Hepatocyte (in vitro differentiated cells): ENCODE measurements around the gene TNIP3. TPM values are rescaled to one million over a fixed set of nuclear protein-coding genes. Genes with fewer than 3 reads are reported as not detected.
A peak's percentile ranks its signal among the peaks of the same experiment; 100 is the strongest.

Experiments
- DNase-seq: peaks from one replicate; pipeline ENCODE4 v3.0.0-alpha.2; 2016; ENCODE audit warnings: low spot score
- H2AFZ ChIP-seq: fragments of 200-600 bp; sonication (generic); 2 replicates; pipeline ENCODE4 v1.6.0; 2016; ENCODE audit warnings: antibody characterized with exemption, mild to moderate bottlenecking
- H3K27ac ChIP-seq: fragments of 200-600 bp; sonication (generic); 2 replicates; pipeline ENCODE4 v1.5.1; 2016; ENCODE audit warnings: mild to moderate bottlenecking
- H3K27me3 ChIP-seq: fragments of 200-600 bp; sonication (generic); 2 replicates; pipeline ENCODE4 v1.6.1; 2016
- H3K36me3 ChIP-seq: fragments of 200-600 bp; sonication (generic); replicated peaks from 2 replicates; pipeline ENCODE4 v1.5.1; 2016; ENCODE audit warnings: low read depth; ENCODE audit not compliant: insufficient read depth
- H3K4me1 ChIP-seq: fragments of 200-600 bp; sonication (generic); 2 replicates; pipeline ENCODE4 v1.5.1; 2016; ENCODE audit warnings: mild to moderate bottlenecking, moderate library complexity; ENCODE audit not compliant: insufficient read depth
- H3K4me2 ChIP-seq: fragments of 200-600 bp; sonication (generic); 2 replicates; pipeline ENCODE4 v1.6.0; 2016
- H3K4me3 ChIP-seq: fragments of 200-600 bp; sonication (generic); 2 replicates; pipeline ENCODE4 v1.5.1; 2016; ENCODE audit warnings: mild to moderate bottlenecking
- H3K79me2 ChIP-seq: fragments of 200-600 bp; sonication (generic); 2 replicates; pipeline ENCODE4 v1.6.0; 2017; ENCODE audit warnings: mild to moderate bottlenecking
- H3K9me2 ChIP-seq: fragments of 200-600 bp; sonication (generic); replicated peaks from 2 replicates; pipeline ENCODE4 v1.6.0; 2017; ENCODE audit warnings: mild to moderate bottlenecking; ENCODE audit not compliant: insufficient read depth
- H3K9me3 ChIP-seq: fragments of 200-600 bp; sonication (generic); 2 replicates; pipeline ENCODE4 v1.5.1; 2016; ENCODE audit warnings: low read depth, mild to moderate bottlenecking
- H4K20me1 ChIP-seq: fragments of 200-600 bp; sonication (generic); 2 replicates; pipeline ENCODE4 v1.6.0; 2016; ENCODE audit warnings: mild to moderate bottlenecking; ENCODE audit not compliant: insufficient read depth, poor library complexity, severe bottlenecking
- CTCF ChIP-seq: fragments of 200-600 bp; sonication (generic); IDR thresholded peaks from 2 replicates; pipeline ENCODE4 v1.5.1; 2016; ENCODE audit warnings: antibody characterized with exemption, mild to moderate bottlenecking; ENCODE audit not compliant: poor library complexity
- EZH2 ChIP-seq: fragments of 200-600 bp; sonication (generic); IDR thresholded peaks from 2 replicates; pipeline ENCODE4 v1.6.1; 2016; ENCODE audit warnings: antibody characterized with exemption, mild to moderate bottlenecking, borderline replicate concordance
- EZH2phosphoT487 ChIP-seq: fragments of 200-600 bp; sonication (generic); IDR thresholded peaks from one replicate; pipeline ENCODE4 v1.6.1; 2018; ENCODE audit warnings: antibody characterized with exemption, mild to moderate bottlenecking, low read depth, moderate library complexity; ENCODE audit not compliant: unreplicated experiment, severe bottlenecking
- WGBS: methylation state at CpG from one replicate; pipeline ENCODE4 v1.1.6; 2016; ENCODE audit warnings: low lambda C conversion rate; ENCODE audit errors: missing lambda C conversion rate; 5-methylcytosine and 5-hydroxymethylcytosine counted together
- polyA plus RNA-seq: library from polyadenylated mRNA; unstranded; fragments of >200 nt; fragmentation: Nextera tagmentation; extraction: Ambion mirVana; gene quantifications from 2 replicates; pipeline ENCODE4 v1.2.1, GENCODE V29; 2016
- total RNA-seq: library from RNA; depleted of rRNA; stranded (reverse); fragments of >200 nt; gene quantifications from 2 replicates; pipeline ENCODE4 v1.2.3, GENCODE V29; 2014

Gene TNIP3
- total and polyA plus RNA-seq, 2 experiments from 2014 or later, result 0.53 to 0.63 TPM

DNA sequence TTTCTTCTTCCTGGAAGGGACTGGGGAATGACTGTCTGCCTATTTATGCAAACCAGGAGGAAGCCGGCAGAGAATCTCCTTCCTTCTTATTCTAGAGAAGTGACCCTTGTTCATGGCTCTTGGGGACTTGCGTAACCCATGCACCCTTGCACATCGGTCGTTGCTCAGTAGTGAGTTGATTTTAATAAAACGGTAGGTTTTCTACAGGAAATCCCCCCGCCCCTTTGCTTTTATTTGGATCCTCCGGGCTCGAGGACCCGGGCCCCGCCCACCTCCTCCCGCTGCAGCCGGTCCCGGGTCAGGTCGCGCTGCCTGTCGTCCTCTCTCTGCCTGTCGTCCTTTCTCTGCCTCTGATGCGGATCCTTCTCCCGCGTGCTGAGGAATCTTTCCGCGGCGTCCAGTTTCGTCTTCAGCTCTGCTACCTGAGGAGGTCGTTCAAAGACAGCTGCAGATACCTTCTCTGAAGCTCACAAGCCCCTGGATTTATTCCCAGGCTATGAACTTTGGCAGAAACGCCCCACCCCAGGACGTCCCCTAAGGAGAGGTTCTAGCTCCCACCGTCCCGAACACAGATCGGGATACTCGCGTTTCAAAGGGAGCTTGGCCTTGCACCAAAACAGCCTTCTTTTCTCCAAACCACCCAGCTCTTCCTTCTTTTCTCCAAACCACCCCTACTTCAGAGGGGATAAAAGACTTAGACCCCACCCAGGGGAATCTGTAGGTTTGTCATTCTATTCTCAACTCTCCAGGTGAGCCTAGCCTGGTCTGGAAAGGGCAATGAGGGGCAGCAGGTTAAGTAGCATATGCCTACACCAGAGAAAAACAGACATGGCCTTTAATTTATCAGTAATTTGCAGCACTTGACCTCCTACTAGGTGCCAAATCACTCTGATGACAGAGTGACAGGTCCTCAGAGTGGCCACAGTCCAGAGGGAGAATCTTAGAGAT lies 7.0 kb downstream of the TNIP3 start:
- Histone ChIP-seq H3K27ac (no peak overlapping the region), H3K36me3 (no peaks in the 10 kb centered on the region), H3K9me2 (no peaks in the 10 kb centered on the region), H3K4me1 (no peaks in the 10 kb centered on the region), H3K4me3 (peak overlapping the region; percentile 37), H3K27me3 (no peaks in the 10 kb centered on the region), H4K20me1 (no peaks in the 10 kb centered on the region), H3K9me3 (no peaks in the 10 kb centered on the region), H2AFZ (peak overlapping the region; percentile 37), H3K4me2 (peak overlapping the region; percentile 82), H3K79me2 (no peaks in the 10 kb centered on the region)
- TF ChIP-seq EZH2, result no peak
- TF ChIP-seq CTCF, result no peak
- TF ChIP-seq EZH2phosphoT487, result no peak
- peak; percentile 31 for DNase-seq
- WGBS, result 2% methylated on average over 31 of the region's 32 CpGs

- TF ChIP-seq EZH2phosphoT487 (no peak), EZH2 (no peak), CTCF (no peak)
- H3K4me2 ChIP-seq, result peak overlapping the region; percentile 82
- DNase-seq, result no peak
- H3K36me3 ChIP-seq, result no peaks in the 10 kb centered on the region
- no peaks in the 10 kb centered on the region for H3K4me1 ChIP-seq
- 57% methylated on average over 3 of the region's 3 CpGs for WGBS
- H3K79me2 ChIP-seq, result no peaks in the 10 kb centered on the region
- no peaks in the 10 kb centered on the region for H3K9me3 ChIP-seq
- H4K20me1 ChIP-seq, result no peaks in the 10 kb centered on the region
- no peaks in the 10 kb centered on the region for H3K27me3 ChIP-seq
- no peak overlapping the region for H3K27ac ChIP-seq
- no peak overlapping the region for H2AFZ ChIP-seq
- H3K4me3 ChIP-seq, result no peak overlapping the region
- no peaks in the 10 kb centered on the region for H3K9me2 ChIP-seq
Measured at GRCh38 chr4:121155893-121156292, 8.2 kb downstream of the TNIP3 start.

DNA sequence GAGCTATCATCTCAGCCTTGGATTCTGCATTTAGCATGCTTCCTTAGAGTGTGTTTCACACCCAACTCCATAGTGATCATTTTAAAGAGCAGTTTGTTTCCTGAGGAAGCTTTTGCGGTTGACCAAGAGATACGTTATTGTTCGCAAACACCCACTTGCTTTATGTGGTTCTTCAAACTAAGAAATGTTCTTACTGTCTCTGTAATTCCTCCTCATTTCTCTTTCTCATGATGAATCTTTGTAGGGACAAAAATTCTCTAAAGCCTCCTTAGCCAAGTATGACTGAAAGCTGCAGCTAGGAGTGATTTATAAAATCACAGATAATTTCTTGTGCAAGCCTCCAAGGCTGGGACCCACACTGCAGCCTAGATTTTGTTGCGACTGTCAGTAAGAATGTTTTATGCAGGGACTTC lies 10.0 kb downstream of the TNIP3 start:
- no peaks in the 10 kb centered on the region for H3K27me3 ChIP-seq
- H2AFZ ChIP-seq, result no peak overlapping the region
- H3K4me1 ChIP-seq, result no peaks in the 10 kb centered on the region
- no peak overlapping the region for H3K4me2 ChIP-seq
- H3K9me3 ChIP-seq, result no peaks in the 10 kb centered on the region
- no peak for TF ChIP-seq EZH2
- TF ChIP-seq CTCF, result no peak
- no peak for TF ChIP-seq EZH2phosphoT487
- no peaks in the 10 kb centered on the region for H3K36me3 ChIP-seq
- DNase-seq, result no peak
- no peak overlapping the region for H3K27ac ChIP-seq
- H3K4me3 ChIP-seq, result no peak overlapping the region
- no peaks in the 10 kb centered on the region for H4K20me1 ChIP-seq
- H3K79me2 ChIP-seq, result no peaks in the 10 kb centered on the region
- WGBS, result 98% methylated on average over 4 of the region's 4 CpGs
- no peaks in the 10 kb centered on the region for H3K9me2 ChIP-seq
